ENCODE data around the gene SOX11.

Gene SOX11

DNA sequence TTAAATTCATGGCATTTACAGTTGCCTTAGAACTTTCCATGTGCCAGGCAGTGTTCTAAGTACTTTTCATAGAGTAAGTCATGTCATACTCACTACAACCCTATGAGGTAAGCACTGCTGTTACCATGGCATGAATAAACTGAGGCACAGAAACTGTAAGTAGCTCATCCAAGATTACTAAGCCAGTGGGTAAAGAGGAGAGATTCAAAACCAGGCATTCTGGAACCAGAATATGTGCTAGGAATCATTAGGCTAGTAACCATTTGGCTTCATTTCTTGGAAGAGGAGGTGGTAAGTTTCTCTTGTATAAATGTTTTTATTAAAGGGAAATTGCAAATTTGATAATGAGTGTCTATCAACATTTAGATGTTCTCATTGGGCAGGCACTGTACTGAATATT lies 35.1 kb downstream of the SOX11 start:
- DNase-seq (ENCODE audit: low read depth in 1 of 2, low spot score in 1 of 2) = no peak
- no peak for TF ChIP-seq GABPA (IDR thresholded peaks at IDR 0.05; ENCODE audit: low read depth)
- no peak for TF ChIP-seq SPI1 (IDR thresholded peaks at IDR 0.05; ENCODE audit: borderline replicate concordance, low read depth)
- TF ChIP-seq, protein P1, sequence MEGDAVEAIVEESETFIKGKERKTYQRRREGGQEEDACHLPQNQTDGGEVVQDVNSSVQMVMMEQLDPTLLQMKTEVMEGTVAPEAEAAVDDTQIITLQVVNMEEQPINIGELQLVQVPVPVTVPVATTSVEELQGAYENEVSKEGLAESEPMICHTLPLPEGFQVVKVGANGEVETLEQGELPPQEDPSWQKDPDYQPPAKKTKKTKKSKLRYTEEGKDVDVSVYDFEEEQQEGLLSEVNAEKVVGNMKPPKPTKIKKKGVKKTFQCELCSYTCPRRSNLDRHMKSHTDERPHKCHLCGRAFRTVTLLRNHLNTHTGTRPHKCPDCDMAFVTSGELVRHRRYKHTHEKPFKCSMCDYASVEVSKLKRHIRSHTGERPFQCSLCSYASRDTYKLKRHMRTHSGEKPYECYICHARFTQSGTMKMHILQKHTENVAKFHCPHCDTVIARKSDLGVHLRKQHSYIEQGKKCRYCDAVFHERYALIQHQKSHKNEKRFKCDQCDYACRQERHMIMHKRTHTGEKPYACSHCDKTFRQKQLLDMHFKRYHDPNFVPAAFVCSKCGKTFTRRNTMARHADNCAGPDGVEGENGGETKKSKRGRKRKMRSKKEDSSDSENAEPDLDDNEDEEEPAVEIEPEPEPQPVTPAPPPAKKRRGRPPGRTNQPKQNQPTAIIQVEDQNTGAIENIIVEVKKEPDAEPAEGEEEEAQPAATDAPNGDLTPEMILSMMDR (IDR thresholded peaks at IDR 0.05; ENCODE audit: insufficient read depth, low read length) = no peak
- TF ChIP-seq, protein P2, sequence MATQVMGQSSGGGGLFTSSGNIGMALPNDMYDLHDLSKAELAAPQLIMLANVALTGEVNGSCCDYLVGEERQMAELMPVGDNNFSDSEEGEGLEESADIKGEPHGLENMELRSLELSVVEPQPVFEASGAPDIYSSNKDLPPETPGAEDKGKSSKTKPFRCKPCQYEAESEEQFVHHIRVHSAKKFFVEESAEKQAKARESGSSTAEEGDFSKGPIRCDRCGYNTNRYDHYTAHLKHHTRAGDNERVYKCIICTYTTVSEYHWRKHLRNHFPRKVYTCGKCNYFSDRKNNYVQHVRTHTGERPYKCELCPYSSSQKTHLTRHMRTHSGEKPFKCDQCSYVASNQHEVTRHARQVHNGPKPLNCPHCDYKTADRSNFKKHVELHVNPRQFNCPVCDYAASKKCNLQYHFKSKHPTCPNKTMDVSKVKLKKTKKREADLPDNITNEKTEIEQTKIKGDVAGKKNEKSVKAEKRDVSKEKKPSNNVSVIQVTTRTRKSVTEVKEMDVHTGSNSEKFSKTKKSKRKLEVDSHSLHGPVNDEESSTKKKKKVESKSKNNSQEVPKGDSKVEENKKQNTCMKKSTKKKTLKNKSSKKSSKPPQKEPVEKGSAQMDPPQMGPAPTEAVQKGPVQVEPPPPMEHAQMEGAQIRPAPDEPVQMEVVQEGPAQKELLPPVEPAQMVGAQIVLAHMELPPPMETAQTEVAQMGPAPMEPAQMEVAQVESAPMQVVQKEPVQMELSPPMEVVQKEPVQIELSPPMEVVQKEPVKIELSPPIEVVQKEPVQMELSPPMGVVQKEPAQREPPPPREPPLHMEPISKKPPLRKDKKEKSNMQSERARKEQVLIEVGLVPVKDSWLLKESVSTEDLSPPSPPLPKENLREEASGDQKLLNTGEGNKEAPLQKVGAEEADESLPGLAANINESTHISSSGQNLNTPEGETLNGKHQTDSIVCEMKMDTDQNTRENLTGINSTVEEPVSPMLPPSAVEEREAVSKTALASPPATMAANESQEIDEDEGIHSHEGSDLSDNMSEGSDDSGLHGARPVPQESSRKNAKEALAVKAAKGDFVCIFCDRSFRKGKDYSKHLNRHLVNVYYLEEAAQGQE (IDR thresholded peaks at IDR 0.05; ENCODE audit: insufficient replicate concordance, low read depth) = no peak
- TF ChIP-seq POLR2AphosphoS5 (IDR thresholded peaks at IDR 0.05; ENCODE audit: low read depth) = no peak
- Histone ChIP-seq H3K27ac (replicated peaks) (no peak overlapping the region), H3K4me3 (replicated peaks; ENCODE audit: insufficient read depth, low read length) (no peak overlapping the region), H3K27me3 (ENCODE audit: insufficient read depth, poor library complexity, severe bottlenecking) (no peaks in the 10 kb centered on the region)

GRCh38 chr2:5729416-5729815 lies 37.2 kb downstream of the SOX11 start:
- no peak overlapping the region for H3K27ac ChIP-seq (replicated peaks)
- no peaks in the 10 kb centered on the region for H3K27me3 ChIP-seq (ENCODE audit: insufficient read depth, poor library complexity, severe bottlenecking)
- no peak for DNase-seq (ENCODE audit: low read depth in 1 of 2, low spot score in 1 of 2)
- no peak overlapping the region for H3K4me3 ChIP-seq (replicated peaks; ENCODE audit: insufficient read depth, low read length)
- TF ChIP-seq, protein P2 (IDR thresholded peaks at IDR 0.05; ENCODE audit: insufficient replicate concordance, low read depth) = no peak
- TF ChIP-seq POLR2AphosphoS5 (IDR thresholded peaks at IDR 0.05; ENCODE audit: low read depth) = no peak
- TF ChIP-seq SPI1 (IDR thresholded peaks at IDR 0.05; ENCODE audit: borderline replicate concordance, low read depth) = no peak

DNA sequence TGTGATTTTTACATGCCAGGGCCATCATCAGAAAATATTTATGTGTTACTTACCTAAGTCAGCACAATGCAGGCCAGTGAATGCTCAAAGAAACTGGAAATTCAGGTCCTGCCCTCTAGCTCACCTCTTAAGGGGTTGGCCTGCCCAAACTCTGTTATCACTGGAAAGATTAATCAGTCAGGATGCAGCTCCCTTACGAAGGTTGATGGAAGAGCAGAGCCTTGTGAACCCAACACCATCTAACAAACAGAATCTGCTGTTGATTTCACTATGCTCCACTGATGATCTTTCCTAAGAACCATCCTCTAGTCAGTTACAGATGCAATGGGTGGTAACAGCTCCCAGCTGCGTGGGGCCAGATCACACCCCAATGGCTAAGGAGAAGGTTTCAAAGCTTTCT lies 38.2 kb downstream of the SOX11 start:
- no peak for DNase-seq (ENCODE audit: low read depth in 1 of 2, low spot score in 1 of 2)
- Histone ChIP-seq H3K27me3 (ENCODE audit: insufficient read depth, poor library complexity, severe bottlenecking) (no peaks in the 10 kb centered on the region), H3K27ac (replicated peaks) (no peak overlapping the region), H3K4me3 (replicated peaks; ENCODE audit: insufficient read depth, low read length) (no peak overlapping the region)
- TF ChIP-seq POLR2AphosphoS5 (IDR thresholded peaks at IDR 0.05; ENCODE audit: low read depth) = no peak
- no peak for TF ChIP-seq SPI1 (IDR thresholded peaks at IDR 0.05; ENCODE audit: borderline replicate concordance, low read depth)
- no peak for TF ChIP-seq GABPA (IDR thresholded peaks at IDR 0.05; ENCODE audit: low read depth)
- TF ChIP-seq, protein P2 (IDR thresholded peaks at IDR 0.05; ENCODE audit: insufficient replicate concordance, low read depth) = no peak
- TF ChIP-seq, protein P1 (IDR thresholded peaks at IDR 0.05; ENCODE audit: insufficient read depth, low read length) = no peak

Measured in HL-60 (cell line).